IPS-NIHi11 (cell line): ENCODE data around the gene MYOD1.

Experiments used
- DNase-seq: peaks from one replicate; pipeline ENCODE4 v3.0.0; 2012; ENCODE audit warnings: mixed read lengths, low spot score

The MYOD1 gene

DNA sequence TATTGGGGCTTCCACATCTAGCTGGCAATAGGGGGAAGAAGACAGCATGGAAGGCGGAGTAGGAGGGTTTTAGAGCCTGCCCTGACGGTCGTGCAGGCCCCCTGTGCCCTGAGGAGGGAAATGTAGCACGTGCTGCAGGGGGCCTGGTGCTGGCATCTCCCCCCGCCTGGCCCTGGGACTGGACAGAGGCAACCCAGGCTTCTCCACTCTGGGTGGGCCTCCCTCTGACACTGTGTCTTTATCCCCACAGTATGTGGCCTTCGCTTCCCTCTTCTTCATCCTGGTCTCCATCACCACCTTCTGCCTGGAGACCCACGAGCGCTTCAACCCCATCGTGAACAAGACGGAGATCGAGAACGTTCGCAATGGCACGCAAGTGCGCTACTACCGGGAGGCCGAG lies 52.0 kb downstream of the MYOD1 start:
- no peak for DNase-seq
